Neuron (in vitro differentiated cells): ENCODE data around the gene RAB4A.

Experiments used
- H2AFZ ChIP-seq: one replicate; pipeline ENCODE4 v1.6.1; 2013; ENCODE audit warnings: low read depth, mild to moderate bottlenecking, inconsistent platforms, low read length, moderate library complexity
- H3K27me3 ChIP-seq: one replicate; pipeline ENCODE4 v1.6.1; 2013; ENCODE audit warnings: low read length; ENCODE audit not compliant: insufficient read depth
- H3K36me3 ChIP-seq: one replicate; pipeline ENCODE4 v1.6.1; 2013; ENCODE audit warnings: low read length; ENCODE audit not compliant: insufficient read depth
- H3K4me1 ChIP-seq: one replicate; pipeline ENCODE4 v1.6.1; 2013; ENCODE audit warnings: low read length; ENCODE audit not compliant: insufficient read depth
- H3K4me3 ChIP-seq: 2 replicates; pipeline ENCODE4 v1.5.1; 2013; ENCODE audit warnings: mild to moderate bottlenecking, low read length, moderate library complexity
- H3K9me3 ChIP-seq: one replicate; pipeline ENCODE4 v1.6.1; 2013; ENCODE audit warnings: low read length

The RAB4A gene

DNA sequence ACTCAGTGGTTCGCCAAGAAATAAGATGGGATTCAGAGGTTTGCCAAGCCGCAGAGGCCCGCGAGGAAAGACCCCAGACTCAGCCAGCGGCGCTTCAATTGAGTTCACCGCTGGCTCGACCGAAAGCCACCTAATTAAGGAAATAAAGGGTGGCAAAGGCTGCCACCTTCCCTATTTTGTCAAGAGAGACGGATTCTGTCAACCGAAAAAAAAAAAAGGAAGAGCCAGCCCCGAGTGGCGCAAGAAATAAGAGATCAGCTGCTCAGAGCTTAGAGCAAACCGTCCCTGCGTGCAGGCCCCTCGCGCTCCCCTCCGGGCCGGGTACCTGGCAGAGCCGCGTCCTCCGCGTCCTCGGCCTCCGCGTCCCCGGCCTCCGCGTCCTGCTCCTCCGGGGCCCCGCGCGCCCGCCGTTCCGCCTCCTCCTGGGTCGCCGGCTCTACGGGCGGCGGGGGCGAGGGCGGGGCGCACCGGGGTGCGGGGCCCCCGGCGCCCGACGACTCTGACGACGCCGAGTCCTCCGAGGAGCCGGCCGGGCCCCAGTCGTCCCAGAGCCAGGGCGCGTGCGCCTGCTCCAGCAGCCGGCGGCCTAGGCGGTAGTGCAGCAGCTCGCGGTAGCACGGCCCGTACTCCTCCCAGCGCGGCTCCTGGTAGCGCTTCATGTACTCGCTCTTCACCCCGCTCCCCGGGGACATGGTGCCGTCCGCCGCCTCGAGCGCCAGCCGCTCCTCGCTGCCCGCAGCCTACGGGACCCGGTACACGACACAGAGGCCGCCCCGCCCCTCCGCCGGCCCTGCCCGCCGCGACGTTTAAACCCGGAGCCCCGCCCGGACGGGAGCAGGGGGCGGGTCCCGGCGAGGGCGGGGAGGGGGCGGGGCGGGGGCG, 71.1 kb downstream of the RAB4A start:
- no peaks in the 10 kb centered on the region for H3K9me3 ChIP-seq
- peaks cover 4% of the 10 kb centered on the region for H3K36me3 ChIP-seq
- H3K27me3 ChIP-seq = peaks cover 3% of the 10 kb centered on the region
- peak overlapping the region; percentile 96 for H2AFZ ChIP-seq
- peak overlapping the region; percentile 90 for H3K4me3 ChIP-seq
- H3K4me1 ChIP-seq = peaks cover 8% of the 10 kb centered on the region

DNA sequence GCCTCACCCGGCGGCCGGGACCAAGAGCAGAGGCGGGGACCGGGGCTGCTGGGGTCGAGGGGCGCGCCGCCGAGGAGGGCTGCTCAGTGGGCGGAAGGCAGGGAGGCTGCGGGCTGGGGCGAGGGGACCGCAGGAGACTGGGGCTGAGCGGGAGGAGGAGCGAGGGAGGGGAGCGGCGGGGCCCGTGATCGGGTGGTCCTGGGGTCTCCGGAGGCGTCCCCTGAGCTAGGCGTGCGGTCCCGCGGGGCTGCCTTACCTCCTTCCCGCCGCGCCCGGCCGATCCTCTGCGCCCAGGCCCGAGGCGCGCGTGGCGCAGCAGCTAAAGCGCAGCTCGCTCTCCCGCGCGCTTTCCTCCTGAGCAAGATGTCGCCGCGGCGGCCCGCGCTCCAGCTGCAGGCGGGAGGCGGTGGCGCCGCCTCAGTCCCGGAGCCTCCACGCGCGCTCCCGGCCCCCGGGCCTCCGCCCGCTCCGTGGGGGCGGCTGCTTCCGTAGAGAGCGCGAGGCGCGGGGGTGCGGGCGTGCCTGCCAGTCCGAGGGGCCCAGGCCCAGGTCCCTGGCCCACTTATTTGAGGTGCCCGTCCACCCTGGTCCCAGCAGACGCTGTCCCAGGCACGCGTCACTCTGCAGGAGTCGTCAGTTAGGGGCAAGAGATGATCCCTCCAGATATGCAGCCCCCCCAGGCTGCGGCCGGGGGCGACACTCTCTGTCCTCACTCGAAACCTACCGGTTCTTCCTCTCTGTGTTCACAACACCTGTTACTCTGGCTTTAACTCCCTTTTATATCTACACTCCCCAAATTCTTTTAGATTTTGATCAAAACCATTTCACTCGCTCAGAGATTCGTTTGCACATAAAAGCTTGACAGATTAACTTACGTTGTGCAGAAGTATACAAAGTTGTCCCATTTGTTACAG, 72.0 kb downstream of the RAB4A start, which contains the start of gene CCSAP:
Gene CCSAP (minus strand): TSS at position 392 of the 914 bp plus-strand sequence. CDS start 582 bp downstream, outside the sequence.
- H3K4me1 ChIP-seq = peaks cover 8% of the 10 kb centered on the region
- H3K9me3 ChIP-seq = no peaks in the 10 kb centered on the region
- peaks cover 4% of the 10 kb centered on the region for H3K36me3 ChIP-seq
- peak within 1 kb of the TSS; percentile 96 for H2AFZ ChIP-seq
- H3K4me3 ChIP-seq = peak within 1 kb of the TSS; percentile 90
- peaks cover 3% of the 10 kb centered on the region for H3K27me3 ChIP-seq

- Histone ChIP-seq H3K9me3 (no peaks in the 10 kb centered on the region), H3K4me1 (peaks cover 8% of the 10 kb centered on the region), H3K27me3 (peaks cover 3% of the 10 kb centered on the region), H3K36me3 (peaks cover 4% of the 10 kb centered on the region), H3K4me3 (no peak overlapping the region), H2AFZ (no peak overlapping the region)
Observed at GRCh38 chr1:229344139-229344538, 73.2 kb downstream of the RAB4A start.

DNA sequence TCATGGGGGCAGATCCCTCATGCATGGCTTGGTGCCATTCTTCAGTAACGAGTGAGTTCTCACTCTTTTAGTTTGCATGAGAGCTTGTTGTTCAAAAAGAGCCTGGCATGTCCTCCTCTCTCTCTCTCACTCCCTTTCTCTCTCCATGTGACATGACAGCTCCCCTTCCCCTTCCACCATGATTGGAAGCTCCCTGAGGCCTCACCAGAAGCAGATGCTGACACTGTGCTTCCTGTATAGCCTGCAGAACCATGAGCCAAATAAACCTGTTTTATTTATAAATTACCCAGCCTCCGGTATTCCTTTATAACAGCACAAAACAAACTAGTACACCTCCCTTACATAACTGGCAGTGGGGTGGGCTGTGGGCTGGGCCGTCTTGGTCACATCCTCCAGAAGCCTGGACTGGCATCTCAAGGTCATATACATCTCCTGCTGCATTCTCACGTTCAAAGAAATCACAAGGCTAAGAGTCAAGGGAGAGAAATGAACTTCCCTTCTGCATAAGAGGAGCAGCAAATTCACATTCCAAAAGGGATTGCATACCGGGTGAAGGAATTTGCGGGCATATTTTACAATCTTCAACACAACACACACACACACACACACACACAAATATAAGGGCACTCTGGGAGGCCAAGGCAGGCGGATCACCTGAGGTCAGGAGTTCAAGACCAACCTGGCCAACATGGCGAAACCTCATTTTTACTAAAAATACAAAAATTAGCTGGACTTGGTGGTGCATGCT, 74.2 kb downstream of the RAB4A start:
- Histone ChIP-seq H2AFZ (no peak overlapping the region), H3K27me3 (peaks cover 3% of the 10 kb centered on the region), H3K4me1 (peaks cover 8% of the 10 kb centered on the region), H3K9me3 (no peaks in the 10 kb centered on the region), H3K36me3 (no peaks in the 10 kb centered on the region), H3K4me3 (no peak overlapping the region)

- Histone ChIP-seq H3K4me3 (no peak overlapping the region), H3K27me3 (peaks cover 3% of the 10 kb centered on the region), H3K36me3 (no peaks in the 10 kb centered on the region), H2AFZ (no peak overlapping the region), H3K4me1 (peaks cover 6% of the 10 kb centered on the region), H3K9me3 (no peaks in the 10 kb centered on the region)
Observed at GRCh38 chr1:229347528-229347927, 76.6 kb downstream of the RAB4A start.

GRCh38 chr1:229349463-229350385, 78.8 kb downstream of the RAB4A start:
- Histone ChIP-seq H3K27me3 (peaks cover 3% of the 10 kb centered on the region), H3K36me3 (no peaks in the 10 kb centered on the region), H3K4me1 (no peaks in the 10 kb centered on the region), H3K4me3 (no peak overlapping the region), H3K9me3 (no peaks in the 10 kb centered on the region), H2AFZ (no peak overlapping the region)

GRCh38 chr1:229352975-229353374, 82.1 kb downstream of the RAB4A start:
- no peaks in the 10 kb centered on the region for H3K9me3 ChIP-seq
- no peak overlapping the region for H2AFZ ChIP-seq
- H3K36me3 ChIP-seq = no peaks in the 10 kb centered on the region
- H3K27me3 ChIP-seq = no peaks in the 10 kb centered on the region
- no peaks in the 10 kb centered on the region for H3K4me1 ChIP-seq
- no peak overlapping the region for H3K4me3 ChIP-seq

GRCh38 chr1:229354226-229354625, 83.3 kb downstream of the RAB4A start:
- H3K27me3 ChIP-seq = no peaks in the 10 kb centered on the region
- H3K9me3 ChIP-seq = no peaks in the 10 kb centered on the region
- no peaks in the 10 kb centered on the region for H3K36me3 ChIP-seq
- H3K4me3 ChIP-seq = no peak overlapping the region
- no peak overlapping the region for H2AFZ ChIP-seq
- H3K4me1 ChIP-seq = no peaks in the 10 kb centered on the region
